SJSA1 (cell line): ENCODE data around the gene GPR78. TPM values are rescaled to one million over a fixed set of nuclear protein-coding genes. Genes with fewer than 3 reads are reported as not detected.

ENCODE experiments used
- DNase-seq, 2 experiments: peaks; one replicate each; pipeline ENCODE4 v3.0.0-alpha.2; 2015 to 2020; ENCODE audit warnings: low spot score in 2 of 2, low read depth in 1 of 2
- H3K27ac ChIP-seq: fragments of 250-450 bp; sonication (Bioruptor Pico); 2 replicates; pipeline ENCODE4 v1.5.1; 2020; ENCODE audit warnings: mild to moderate bottlenecking, moderate library complexity
- H3K27me3 ChIP-seq: fragments of 250-450 bp; sonication (Bioruptor Pico); replicated peaks from 2 replicates; pipeline ENCODE4 v1.5.1; 2020; ENCODE audit warnings: mild to moderate bottlenecking, moderate library complexity
- H3K36me3 ChIP-seq: fragments of 250-450 bp; sonication (Bioruptor Pico); 2 replicates; pipeline ENCODE4 v1.5.1; 2020; ENCODE audit warnings: mild to moderate bottlenecking
- H3K4me1 ChIP-seq: fragments of 250-450 bp; sonication (Bioruptor Pico); replicated peaks from 2 replicates; pipeline ENCODE4 v1.6.1; 2021; ENCODE audit warnings: mild to moderate bottlenecking
- H3K4me3 ChIP-seq: fragments of 250-450 bp; sonication (Bioruptor Pico); 2 replicates; pipeline ENCODE4 v1.5.1; 2020; ENCODE audit warnings: mild to moderate bottlenecking
- H3K9me3 ChIP-seq: fragments of 250-450 bp; sonication (Bioruptor Pico); replicated peaks from 2 replicates; pipeline ENCODE4 v1.5.1; 2020; ENCODE audit warnings: mild to moderate bottlenecking
- total RNA-seq: library from RNA; depleted of rRNA; stranded (reverse); fragments of >200 nt; shearing (Covaris generic); gene quantifications from 2 replicates; pipeline ENCODE4 v1.2.3, GENCODE V29; 2014

Gene GPR78
- total RNA-seq, 1 experiment from 2014 or later, result 4.6 TPM

GRCh38 chr4:8540991-8541390 lies 39.2 kb upstream of the GPR78 start:
- H3K27me3 ChIP-seq, result no peaks in the 10 kb centered on the region
- H3K36me3 ChIP-seq, result no peaks in the 10 kb centered on the region
- H3K4me3 ChIP-seq, result no peak overlapping the region
- no peaks in the 10 kb centered on the region for H3K9me3 ChIP-seq
- peaks cover 74% of the 10 kb centered on the region for H3K4me1 ChIP-seq
- no peak for DNase-seq
- H3K27ac ChIP-seq, result no peak overlapping the region

GRCh38 chr4:8541981-8542715 lies 38.0 kb upstream of the GPR78 start:
- Histone ChIP-seq H3K4me3 (no peak overlapping the region), H3K36me3 (no peaks in the 10 kb centered on the region), H3K9me3 (no peaks in the 10 kb centered on the region), H3K4me1 (peaks cover 78% of the 10 kb centered on the region), H3K27me3 (no peaks in the 10 kb centered on the region), H3K27ac (no peak overlapping the region)
- no peak for DNase-seq

GRCh38 chr4:8542776-8543525 lies 37.2 kb upstream of the GPR78 start:
- Histone ChIP-seq H3K4me3 (no peak overlapping the region), H3K36me3 (no peaks in the 10 kb centered on the region), H3K9me3 (no peaks in the 10 kb centered on the region), H3K27me3 (no peaks in the 10 kb centered on the region), H3K4me1 (peaks cover 78% of the 10 kb centered on the region), H3K27ac (peak overlapping the region; percentile 51)
- DNase-seq, result peak; percentile 45 to 54

GRCh38 chr4:8543623-8544022 lies 36.6 kb upstream of the GPR78 start:
- Histone ChIP-seq H3K27ac (no peak overlapping the region), H3K4me1 (peaks cover 78% of the 10 kb centered on the region), H3K4me3 (no peak overlapping the region), H3K9me3 (no peaks in the 10 kb centered on the region), H3K27me3 (no peaks in the 10 kb centered on the region), H3K36me3 (no peaks in the 10 kb centered on the region)
- DNase-seq, result no peak

- Histone ChIP-seq H3K27me3 (no peaks in the 10 kb centered on the region), H3K4me3 (no peak overlapping the region), H3K27ac (peak overlapping the region; percentile 96), H3K9me3 (no peaks in the 10 kb centered on the region), H3K36me3 (no peaks in the 10 kb centered on the region), H3K4me1 (peaks cover 78% of the 10 kb centered on the region)
- DNase-seq, result no peak
Observed at GRCh38 chr4:8544282-8544681, 35.9 kb upstream of the GPR78 start.

GRCh38 chr4:8544741-8545438 lies 35.3 kb upstream of the GPR78 start:
- Histone ChIP-seq H3K27ac (peak overlapping the region; percentile 96), H3K9me3 (no peaks in the 10 kb centered on the region), H3K4me1 (peaks cover 75% of the 10 kb centered on the region), H3K27me3 (no peaks in the 10 kb centered on the region), H3K36me3 (no peaks in the 10 kb centered on the region), H3K4me3 (no peak overlapping the region)
- DNase-seq, result peak; percentile 42 to 66

- no peaks in the 10 kb centered on the region for H3K9me3 ChIP-seq
- no peak for DNase-seq
- H3K27ac ChIP-seq, result peak overlapping the region; percentile 96
- no peaks in the 10 kb centered on the region for H3K36me3 ChIP-seq
- H3K4me3 ChIP-seq, result no peak overlapping the region
- no peaks in the 10 kb centered on the region for H3K27me3 ChIP-seq
- H3K4me1 ChIP-seq, result peaks cover 72% of the 10 kb centered on the region
Observed at GRCh38 chr4:8545439-8545765, 34.8 kb upstream of the GPR78 start.

GRCh38 chr4:8546766-8547107 lies 33.5 kb upstream of the GPR78 start:
- peak in 1 of 2 experiments; percentile 87 for DNase-seq
- Histone ChIP-seq H3K9me3 (no peaks in the 10 kb centered on the region), H3K27ac (peak overlapping the region; percentile 96), H3K27me3 (no peaks in the 10 kb centered on the region), H3K36me3 (no peaks in the 10 kb centered on the region), H3K4me1 (peaks cover 79% of the 10 kb centered on the region), H3K4me3 (0 out of 2 replicates have a peak overlapping the region, but pooled peaks have one; percentile 4)

GRCh38 chr4:8547108-8547911 lies 32.9 kb upstream of the GPR78 start:
- no peaks in the 10 kb centered on the region for H3K36me3 ChIP-seq
- peak; percentile 86 to 87 for DNase-seq
- H3K4me3 ChIP-seq, result 0 out of 2 replicates have a peak overlapping the region, but pooled peaks have one; percentile 4
- peaks cover 80% of the 10 kb centered on the region for H3K4me1 ChIP-seq
- peak overlapping the region; percentile 96 for H3K27ac ChIP-seq
- H3K9me3 ChIP-seq, result no peaks in the 10 kb centered on the region
- no peaks in the 10 kb centered on the region for H3K27me3 ChIP-seq

GRCh38 chr4:8547912-8548730 lies 32.1 kb upstream of the GPR78 start:
- peak; percentile 91 to 96 for DNase-seq
- Histone ChIP-seq H3K4me3 (no peak overlapping the region), H3K27ac (peak overlapping the region; percentile 96), H3K36me3 (no peaks in the 10 kb centered on the region), H3K4me1 (peaks cover 72% of the 10 kb centered on the region), H3K9me3 (no peaks in the 10 kb centered on the region), H3K27me3 (no peaks in the 10 kb centered on the region)

GRCh38 chr4:8548731-8549351 lies 31.4 kb upstream of the GPR78 start:
- H3K27ac ChIP-seq, result peak overlapping the region; percentile 83
- H3K4me1 ChIP-seq, result peaks cover 68% of the 10 kb centered on the region
- H3K4me3 ChIP-seq, result no peak overlapping the region
- no peaks in the 10 kb centered on the region for H3K9me3 ChIP-seq
- H3K36me3 ChIP-seq, result no peaks in the 10 kb centered on the region
- no peak for DNase-seq
- no peaks in the 10 kb centered on the region for H3K27me3 ChIP-seq

- H3K27me3 ChIP-seq, result no peaks in the 10 kb centered on the region
- no peak overlapping the region for H3K4me3 ChIP-seq
- no peaks in the 10 kb centered on the region for H3K9me3 ChIP-seq
- peaks cover 63% of the 10 kb centered on the region for H3K4me1 ChIP-seq
- DNase-seq, result no peak
- H3K36me3 ChIP-seq, result no peaks in the 10 kb centered on the region
- peak overlapping the region; percentile 83; the same call in 1 of the 2 replicates for H3K27ac ChIP-seq
Observed at GRCh38 chr4:8549352-8549931, 30.8 kb upstream of the GPR78 start.
